Neural progenitor cell (in vitro differentiated cells): ENCODE measurements around the gene LPP.

Experiments
- CTCF ChIP-seq: fragments of 200-600 bp; sonication (generic); IDR thresholded peaks from 2 replicates; pipeline ENCODE4 v1.5.1; 2017; ENCODE audit warnings: antibody characterized with exemption, mild to moderate bottlenecking
- EZH2 ChIP-seq: fragments of 200-600 bp; sonication (generic); IDR thresholded peaks from 2 replicates; pipeline ENCODE4 v1.6.1; 2017; ENCODE audit warnings: antibody characterized with exemption, mild to moderate bottlenecking, moderate library complexity

GRCh38 chr3:188404124-188404523 lies 250.2 kb downstream of the LPP start:
- TF ChIP-seq CTCF (no peak), EZH2 (no peak)
